K562 (cell line): ENCODE measurements around the gene CLPSL1. TPM values are rescaled to one million over a fixed set of nuclear protein-coding genes. Genes with fewer than 3 reads are reported as not detected.

Source experiments
- ATAC-seq: fragments of 200-7000 bp; cut with Tn5 transposase; 3 replicates; pipeline ENCODE4 v1.9.1; 2020; ENCODE audit warnings: moderate library complexity
- BruUV-seq: library from RNA; stranded (reverse); fragments of 400-500 nt; replicated peaks from 2 replicates; lab custom pipeline; 2021; lab: Mats Ljungman, UMichigan
- CTCF ChIA-PET: fragments of 300-600 bp; formaldehyde crosslinking; extraction: SDS; loops from one replicate; lab custom pipeline; 2021; ENCODE audit warnings: low intra/inter-chr PET ratio; lab: Yijun Ruan, JAX
- POLR2A ChIA-PET: fragments of 300-600, 350-650 bp; sonication (Branson Sonifier 250); formaldehyde crosslinking; extraction: SDS; loops from one replicate; lab custom pipeline; 2021; ENCODE audit warnings: antibody characterized with exemption, inconsistent platforms; lab: Yijun Ruan, JAX
- DNase-seq, 4 experiments: peaks; one replicate each; pipeline versions ENCODE4 v3.0.0 to v3.0.0-alpha.2; 2011 to 2018; ENCODE audit warnings: low spot score in 3 of 4, mixed read lengths in 3 of 4; ENCODE audit errors: extremely low read depth in 1 of 4
- FAIRE-seq: peaks from 2 replicates; lab custom pipeline; 2011; peaks lifted over from hg19 to GRCh38; lab: Jason Lieb, UNC
- H2AFZ ChIP-seq: 2 replicates; pipeline ENCODE4 v1.6.0; 2011; ENCODE audit warnings: low read depth, low read length, control low read depth, inconsistent platforms
- H3K27ac ChIP-seq: fragments of 200-600 bp; 3 replicates; pipeline ENCODE4 v1.8.0; 2011; ENCODE audit warnings: low read depth, mild to moderate bottlenecking, control low read depth, inconsistent platforms, low read length, moderate library complexity, mixed read lengths; ENCODE audit errors: extremely low read depth
- H3K27me3 ChIP-seq, 2 experiments: fragments of 300-600 bp in 1 of 2; 2 replicates in 1 of 2; 3 replicates in 1 of 2; pipeline versions ENCODE4 v1.6.0 to v1.8.0; 2011; ENCODE audit warnings: inconsistent platforms in 2 of 2, low read length in 2 of 2, mild to moderate bottlenecking in 1 of 2, mixed read lengths in 1 of 2, moderate library complexity in 1 of 2; ENCODE audit not compliant: control insufficient read depth in 2 of 2, insufficient read depth in 2 of 2
- H3K36me3 ChIP-seq: fragments of 300-600 bp; 3 replicates; pipeline ENCODE4 v1.8.0; 2011; ENCODE audit warnings: mild to moderate bottlenecking, low read length, inconsistent platforms; ENCODE audit not compliant: control insufficient read depth, insufficient read depth
- H3K4me1 ChIP-seq, 2 experiments: fragments of 200-600 bp in 1 of 2; replicated peaks in 1 of 2; 2 replicates in 1 of 2; 3 replicates in 1 of 2; pipeline versions ENCODE4 v1.5.1 to v1.8.0; 2011; ENCODE audit warnings: inconsistent platforms in 2 of 2, low read length in 2 of 2, mild to moderate bottlenecking in 1 of 2, mixed read lengths in 1 of 2, moderate library complexity in 1 of 2; ENCODE audit not compliant: control insufficient read depth in 2 of 2, insufficient read depth in 2 of 2
- H3K4me2 ChIP-seq: 2 replicates; pipeline ENCODE4 v1.6.1; 2011; ENCODE audit warnings: low read length, control low read depth, inconsistent platforms, mixed read lengths; ENCODE audit not compliant: insufficient read depth
- H3K4me3 ChIP-seq: fragments of 200-600 bp; sonication (generic), shearing (Covaris generic); 2 replicates; pipeline ENCODE4 v1.5.1; 2016; ENCODE audit warnings: control low read depth, inconsistent platforms
- H3K79me2 ChIP-seq: fragments of 200-600 bp; 3 replicates; pipeline ENCODE4 v1.8.0; 2011; ENCODE audit warnings: low read length, inconsistent platforms; ENCODE audit not compliant: control insufficient read depth, insufficient read depth
- H3K9ac ChIP-seq, 2 experiments: 2 replicates each; pipeline versions ENCODE4 v1.6.0 to v1.6.1; 2011; ENCODE audit warnings: low read depth in 2 of 2, low read length in 2 of 2, control low read depth in 1 of 2, inconsistent platforms in 1 of 2, mild to moderate bottlenecking in 1 of 2, mixed read lengths in 1 of 2; ENCODE audit not compliant: insufficient read depth in 1 of 2
- H3K9me1 ChIP-seq: one replicate; pipeline ENCODE4 v1.6.0; 2011; ENCODE audit warnings: inconsistent platforms, mild to moderate bottlenecking, low read length, moderate library complexity; ENCODE audit not compliant: control insufficient read depth, insufficient read depth
- H3K9me3 ChIP-seq: replicated peaks from 2 replicates; pipeline ENCODE4 v1.5.1; 2011; ENCODE audit warnings: low read depth, low read length, inconsistent platforms; ENCODE audit not compliant: control insufficient read depth, insufficient read depth
- H4K20me1 ChIP-seq: replicated peaks from 2 replicates; pipeline ENCODE4 v1.6.1; 2011; ENCODE audit warnings: low read length, inconsistent platforms, mixed read lengths; ENCODE audit not compliant: control insufficient read depth, insufficient read depth
- CBX2 ChIP-seq: fragments of 200-600 bp; sonication (generic); IDR thresholded peaks from one replicate; pipeline ENCODE4 v1.6.1; 2012; ENCODE audit warnings: mild to moderate bottlenecking, low read length, inconsistent platforms; ENCODE audit not compliant: insufficient read depth, poor library complexity, severe bottlenecking
- MITF ChIP-seq: IDR thresholded peaks from 2 replicates; pipeline ENCODE4 v1.6.1; 2014; ENCODE audit warnings: antibody characterized with exemption
- NR1H2 ChIP-seq: sonication (generic); formaldehyde crosslinking; IDR thresholded peaks from 2 replicates; pipeline ENCODE4 v1.4.0; 2020; ENCODE audit warnings: mild to moderate bottlenecking, missing genetic modification reagents
- NR3C1 ChIP-seq: sonication (generic); formaldehyde crosslinking; IDR thresholded peaks from 2 replicates; pipeline ENCODE4 v1.8.1; 2022; ENCODE audit warnings: missing genetic modification reagents
- POLR2G ChIP-seq: fragments of 200-400 bp; formaldehyde crosslinking; IDR thresholded peaks from 2 replicates; pipeline ENCODE4 v1.6.1; 2017; ENCODE audit warnings: low read depth, mild to moderate bottlenecking, antibody characterized with exemption, low read length, moderate library complexity
- POLR3G ChIP-seq: IDR thresholded peaks from 2 replicates; pipeline ENCODE4 v1.6.1; 2011; ENCODE audit not compliant: insufficient read length, insufficient replicate concordance; ENCODE audit errors: extremely low read depth
- PTTG1 ChIP-seq: fragments of 450-650 bp; IDR thresholded peaks from 2 replicates; pipeline ENCODE4 v1.6.1; 2016; ENCODE audit warnings: low read depth, mild to moderate bottlenecking, missing genetic modification characterization, missing compliant biosample characterization
- RNF2 ChIP-seq: sonication (generic); IDR thresholded peaks from 2 replicates; pipeline ENCODE4 v1.6.1; 2016
- SRSF3 ChIP-seq: fragments of 200-400 bp; formaldehyde crosslinking; IDR thresholded peaks from 2 replicates; pipeline ENCODE4 v1.6.1; 2016; ENCODE audit warnings: mild to moderate bottlenecking, low read length, moderate library complexity; ENCODE audit not compliant: insufficient read depth
- TFAP4 ChIP-seq: sonication (generic); formaldehyde crosslinking; IDR thresholded peaks from 2 replicates; pipeline ENCODE4 v1.8.0; 2022; ENCODE audit warnings: missing genetic modification reagents, mild to moderate bottlenecking, moderate library complexity, borderline replicate concordance
- ZC3H4 ChIP-seq: sonication (generic); formaldehyde crosslinking; IDR thresholded peaks from 2 replicates; pipeline ENCODE4 v1.9.0; 2021; ENCODE audit warnings: missing genetic modification reagents, borderline replicate concordance
- ZKSCAN1 ChIP-seq: fragments of 150-350 bp; IDR thresholded peaks from 2 replicates; pipeline ENCODE4 v1.6.1; 2016; ENCODE audit warnings: low read depth, low read length
- ZNF134 ChIP-seq: fragments of 250-450 bp; sonication (Bioruptor Pico); conservative IDR thresholded peaks from 2 replicates; pipeline ENCODE4 v1.4.0; 2020
- ZNF184 ChIP-seq: sonication (generic); formaldehyde crosslinking; IDR thresholded peaks from 2 replicates; pipeline ENCODE4 v1.5.0; 2020; ENCODE audit warnings: missing genetic modification reagents
- WGBS: fragments of 100-300 bp; shearing (Covaris generic); methylation state at CpG from one replicate; pipeline ENCODE4 v1.1.6; 2016; ENCODE audit warnings: low coverage, mixed read lengths; ENCODE audit not compliant: insufficient coverage; ENCODE audit errors: missing lambda C conversion rate; 5-methylcytosine and 5-hydroxymethylcytosine counted together
- in situ Hi-C: fragments of 300-500 bp; cut with MboI; formaldehyde crosslinking; loops from 4 replicates; pipeline ENCODE4 v1.15.0; 2018; ENCODE audit warnings: inconsistent platforms, mixed read lengths
- intact Hi-C: fragments of 100-400 bp; cut with micrococcal nuclease; formaldehyde crosslinking; loops from 2 replicates; pipeline ENCODE4 v1.14.2; 2022
- polyA plus RNA-seq, 8 experiments: library from polyadenylated mRNA; depleted of rRNA in 4 of 8; stranded (reverse) in 5 of 8; unstranded in 3 of 8; fragments of >200 nt; fragmentation: Nextera tagmentation in 2 of 8; fragmentation: Illumina TruSeq in 1 of 8; extraction: Ambion mirVana in 2 of 8; extraction: Trizol in 1 of 8; gene quantifications; 2 replicates each; pipeline versions ENCODE4 v1.2.1 to v1.2.3, GENCODE V29; 2011 to 2014; ENCODE audit warnings: inconsistent platforms in 1 of 8, missing spikeins in 1 of 8
- total RNA-seq, 7 experiments: library from RNA; depleted of rRNA in 6 of 7; stranded (reverse); fragments of >200 nt in 6 of 7; fragmentation: Illumina TruSeq in 2 of 7; extraction: Trizol in 2 of 7; gene quantifications; 2 replicates each; pipeline versions ENCODE4 v1.2.1 to v1.2.3, GENCODE V29; 2011 to 2021; ENCODE audit warnings: low replicate concordance in 1 of 7

The CLPSL1 gene
- total and polyA plus RNA-seq, 9 of the 15 experiments (the other 6 are each of a cell fraction or from before 2014, with no cell fraction given), result not detected

GRCh38 chr6:35786272-35786671, 5.5 kb downstream of the CLPSL1 start:
- peaks cover 0 to 6% of the 10 kb centered on the region in 2 experiments; a peak in 3 of 5 replicates for H3K4me1 ChIP-seq
- POLR2A ChIA-PET, result interaction anchor here (0.6 to 3.6 kb wide), 2 partner anchors 11 to 52 kb away, joined by 3 to 48 read pairs; partner anchors contain the start of gene CLPS
- no peaks in the 10 kb centered on the region for H3K79me2 ChIP-seq
- no peaks in the 10 kb centered on the region; the same call in 1 of the 2 replicates for H4K20me1 ChIP-seq
- in situ Hi-C loops, result no loop called here
- no peak overlapping the region for H3K4me2 ChIP-seq
- TF ChIP-seq ZKSCAN1 (peak; percentile 76; the same call in 1 of the 2 replicates), POLR2G (no peak)
- no TSS peak for BruUV-seq
- intact Hi-C loops, result no loop called here
- WGBS, result 0% methylated on average over 2 of the region's 2 CpGs
- no peak overlapping the region for H2AFZ ChIP-seq
- no peak overlapping the region for H3K4me3 ChIP-seq
- H3K36me3 ChIP-seq, result no peaks in the 10 kb centered on the region
- H3K9me3 ChIP-seq, result no peaks in the 10 kb centered on the region
- no peak overlapping the region for H3K9ac ChIP-seq
- FAIRE-seq (no peak), ATAC-seq (no peak), DNase-seq (peak in 1 of 4 experiments; percentile 12)
- no peaks in the 10 kb centered on the region for H3K9me1 ChIP-seq
- CTCF ChIA-PET, result no interaction called here
- peaks cover 51 to 56% of the 10 kb centered on the region in 2 experiments for H3K27me3 ChIP-seq
- H3K27ac ChIP-seq, result no peak overlapping the region

- Histone ChIP-seq H3K4me2 (no peak overlapping the region), H3K9me3 (no peaks in the 10 kb centered on the region), H4K20me1 (no peaks in the 10 kb centered on the region; the same call in 1 of the 2 replicates), H3K79me2 (no peaks in the 10 kb centered on the region), H3K4me3 (no peak overlapping the region), H3K27me3 (peaks cover 52 to 55% of the 10 kb centered on the region in 2 experiments), H2AFZ (no peak overlapping the region), H3K27ac (no peak overlapping the region), H3K4me1 (peaks cover 0 to 6% of the 10 kb centered on the region in 2 experiments; a peak in 3 of 5 replicates), H3K9ac (peak overlapping the region in 1 of 2 experiments; percentile 77; a peak in 2 of 4 replicates), H3K36me3 (no peaks in the 10 kb centered on the region), H3K9me1 (no peaks in the 10 kb centered on the region)
- BruUV-seq, result no TSS peak
- in situ Hi-C loops, result no loop called here
- 1% methylated on average over 25 of the region's 25 CpGs for WGBS
- ChIA-PET POLR2A (interaction anchor here (0.6 to 3.6 kb wide), 5 partner anchors 11 to 62 kb away, joined by 3 to 48 read pairs (median 3); partner anchors contain the start of genes CLPS and LHFPL5), CTCF (no interaction called here)
- FAIRE-seq, result no peak
- peak in 2 of 4 experiments; percentile 48 to 51 for DNase-seq
- ATAC-seq, result peak; percentile 60
- intact Hi-C loops, result loop anchor here (1.0 kb wide), 1 partner anchor 11 kb away; no protein-coding TSS in a partner anchor
- TF ChIP-seq CBX2 (no peak), POLR3G (no peak), ZNF134 (CRISPR knock-in tag) (no peak), TFAP4 (CRISPR knock-in tag) (no peak), ZNF184 (CRISPR knock-in tag) (0 out of 2 replicates have a peak, but pooled peaks have one; percentile 59), MITF (no peak), NR1H2 (no peak), ZC3H4 (CRISPR knock-in tag) (0 out of 2 replicates have a peak, but pooled peaks have one; percentile 17), NR3C1 (0 out of 2 replicates have a peak, but pooled peaks have one; percentile 32), SRSF3 (0 out of 2 replicates have a peak, but pooled peaks have one; percentile 34), RNF2 (no peak), PTTG1 (tag) (no peak)
Observed at GRCh38 chr6:35786810-35787209, 6.0 kb downstream of the CLPSL1 start.
